ENCODE measurements around the gene PTPRE.

PTPRE gene

GRCh38 chr10:128047991-128048818 lies 141.3 kb downstream of the PTPRE start:
- peak overlapping the region; percentile 2 to 40 for H3K4me3 ChIP-seq (ENCODE audit: low read length in 2 of 2)
- H3K4me1 ChIP-seq (ENCODE audit: control insufficient read depth, insufficient read depth, low read length) = peaks cover 6% of the 10 kb centered on the region
- no peak overlapping the region for H3K27ac ChIP-seq (ENCODE audit: low read length)
- H3K9me3 ChIP-seq (ENCODE audit: control insufficient read depth in 2 of 2, low read length in 2 of 2) = no peaks in the 10 kb centered on the region
- H3K27me3 ChIP-seq (ENCODE audit: control insufficient read depth in 1 of 2, insufficient read depth in 2 of 2, low read length in 2 of 2) = peaks cover 0 to 4% of the 10 kb centered on the region in 2 donors
- H3K36me3 ChIP-seq (ENCODE audit: control insufficient read depth in 2 of 2, insufficient read depth in 2 of 2, low read length in 2 of 2) = no peaks in the 10 kb centered on the region
- peak overlapping the region in 1 of 2 donors; percentile 19 for H3K9ac ChIP-seq (ENCODE audit: low read length in 2 of 2)

- Histone ChIP-seq H3K27ac (ENCODE audit: low read length) (no peak overlapping the region), H3K9ac (ENCODE audit: low read length in 2 of 2) (peak overlapping the region in 1 of 2 donors; percentile 19), H3K9me3 (ENCODE audit: control insufficient read depth in 2 of 2, low read length in 2 of 2) (no peaks in the 10 kb centered on the region), H3K4me1 (ENCODE audit: control insufficient read depth, insufficient read depth, low read length) (peaks cover 6% of the 10 kb centered on the region), H3K36me3 (ENCODE audit: control insufficient read depth in 2 of 2, insufficient read depth in 2 of 2, low read length in 2 of 2) (no peaks in the 10 kb centered on the region), H3K4me3 (ENCODE audit: low read length in 2 of 2) (peak overlapping the region in 1 of 2 donors; percentile 15), H3K27me3 (ENCODE audit: control insufficient read depth in 1 of 2, insufficient read depth in 2 of 2, low read length in 2 of 2) (peaks cover 0 to 4% of the 10 kb centered on the region in 2 donors)
Measured at GRCh38 chr10:128048819-128049210, 141.9 kb downstream of the PTPRE start.

- H3K36me3 ChIP-seq (ENCODE audit: control insufficient read depth in 2 of 2, insufficient read depth in 2 of 2, low read length in 2 of 2) = no peaks in the 10 kb centered on the region
- peak overlapping the region in 1 of 2 donors; percentile 15 for H3K4me3 ChIP-seq (ENCODE audit: low read length in 2 of 2)
- H3K4me1 ChIP-seq (ENCODE audit: control insufficient read depth, insufficient read depth, low read length) = peaks cover 6% of the 10 kb centered on the region
- peaks cover 0 to 4% of the 10 kb centered on the region in 2 donors for H3K27me3 ChIP-seq (ENCODE audit: control insufficient read depth in 1 of 2, insufficient read depth in 2 of 2, low read length in 2 of 2)
- H3K27ac ChIP-seq (ENCODE audit: low read length) = no peak overlapping the region
- peak overlapping the region in 1 of 2 donors; percentile 19 for H3K9ac ChIP-seq (ENCODE audit: low read length in 2 of 2)
- no peaks in the 10 kb centered on the region for H3K9me3 ChIP-seq (ENCODE audit: control insufficient read depth in 2 of 2, low read length in 2 of 2)
Measured at GRCh38 chr10:128049226-128050120, 142.6 kb downstream of the PTPRE start.

- Histone ChIP-seq H3K27me3 (ENCODE audit: control insufficient read depth in 1 of 2, insufficient read depth in 2 of 2, low read length in 2 of 2) (peaks cover 0 to 4% of the 10 kb centered on the region in 2 donors), H3K4me3 (ENCODE audit: low read length in 2 of 2) (no peak overlapping the region), H3K36me3 (ENCODE audit: control insufficient read depth in 2 of 2, insufficient read depth in 2 of 2, low read length in 2 of 2) (no peaks in the 10 kb centered on the region), H3K9ac (ENCODE audit: low read length in 2 of 2) (no peak overlapping the region), H3K4me1 (ENCODE audit: control insufficient read depth, insufficient read depth, low read length) (peaks cover 6% of the 10 kb centered on the region), H3K27ac (ENCODE audit: low read length) (no peak overlapping the region), H3K9me3 (ENCODE audit: control insufficient read depth in 2 of 2, low read length in 2 of 2) (no peaks in the 10 kb centered on the region)
Measured at GRCh38 chr10:128050121-128050516, 143.2 kb downstream of the PTPRE start.

GRCh38 chr10:128050936-128051335 lies 144.0 kb downstream of the PTPRE start:
- H3K4me1 ChIP-seq (ENCODE audit: control insufficient read depth, insufficient read depth, low read length) = peaks cover 3% of the 10 kb centered on the region
- no peaks in the 10 kb centered on the region for H3K36me3 ChIP-seq (ENCODE audit: control insufficient read depth in 2 of 2, insufficient read depth in 2 of 2, low read length in 2 of 2)
- no peaks in the 10 kb centered on the region for H3K9me3 ChIP-seq (ENCODE audit: control insufficient read depth in 2 of 2, low read length in 2 of 2)
- no peak overlapping the region for H3K4me3 ChIP-seq (ENCODE audit: low read length in 2 of 2)
- H3K27ac ChIP-seq (ENCODE audit: low read length) = no peak overlapping the region
- no peak overlapping the region for H3K9ac ChIP-seq (ENCODE audit: low read length in 2 of 2)
- peaks cover 0 to 2% of the 10 kb centered on the region in 2 donors for H3K27me3 ChIP-seq (ENCODE audit: control insufficient read depth in 1 of 2, insufficient read depth in 2 of 2, low read length in 2 of 2)

GRCh38 chr10:128051548-128051947 lies 144.6 kb downstream of the PTPRE start:
- Histone ChIP-seq H3K9me3 (ENCODE audit: control insufficient read depth in 2 of 2, low read length in 2 of 2) (no peaks in the 10 kb centered on the region), H3K4me1 (ENCODE audit: control insufficient read depth, insufficient read depth, low read length) (peaks cover 3% of the 10 kb centered on the region), H3K9ac (ENCODE audit: low read length in 2 of 2) (no peak overlapping the region), H3K27ac (ENCODE audit: low read length) (no peak overlapping the region), H3K27me3 (ENCODE audit: control insufficient read depth in 1 of 2, insufficient read depth in 2 of 2, low read length in 2 of 2) (peaks cover 0 to 2% of the 10 kb centered on the region in 2 donors), H3K4me3 (ENCODE audit: low read length in 2 of 2) (no peak overlapping the region), H3K36me3 (ENCODE audit: control insufficient read depth in 2 of 2, insufficient read depth in 2 of 2, low read length in 2 of 2) (no peaks in the 10 kb centered on the region)

- no peaks in the 10 kb centered on the region for H3K9me3 ChIP-seq (ENCODE audit: control insufficient read depth in 2 of 2, low read length in 2 of 2)
- no peak overlapping the region for H3K9ac ChIP-seq (ENCODE audit: low read length in 2 of 2)
- H3K4me3 ChIP-seq (ENCODE audit: low read length in 2 of 2) = no peak overlapping the region
- H3K4me1 ChIP-seq (ENCODE audit: control insufficient read depth, insufficient read depth, low read length) = peaks cover under 1% of the 10 kb centered on the region
- no peak overlapping the region for H3K27ac ChIP-seq (ENCODE audit: low read length)
- H3K36me3 ChIP-seq (ENCODE audit: control insufficient read depth in 2 of 2, insufficient read depth in 2 of 2, low read length in 2 of 2) = no peaks in the 10 kb centered on the region
- H3K27me3 ChIP-seq (ENCODE audit: control insufficient read depth in 1 of 2, insufficient read depth in 2 of 2, low read length in 2 of 2) = peaks cover 0 to 2% of the 10 kb centered on the region in 2 donors
Measured at GRCh38 chr10:128052696-128053095, 145.8 kb downstream of the PTPRE start.

- Histone ChIP-seq H3K27me3 (ENCODE audit: control insufficient read depth in 1 of 2, insufficient read depth in 2 of 2, low read length in 2 of 2) (peaks cover 0 to 2% of the 10 kb centered on the region in 2 donors), H3K4me1 (ENCODE audit: control insufficient read depth, insufficient read depth, low read length) (no peaks in the 10 kb centered on the region), H3K4me3 (ENCODE audit: low read length in 2 of 2) (no peak overlapping the region), H3K9ac (ENCODE audit: low read length in 2 of 2) (no peak overlapping the region), H3K27ac (ENCODE audit: low read length) (no peak overlapping the region), H3K36me3 (ENCODE audit: control insufficient read depth in 2 of 2, insufficient read depth in 2 of 2, low read length in 2 of 2) (no peaks in the 10 kb centered on the region), H3K9me3 (ENCODE audit: control insufficient read depth in 2 of 2, low read length in 2 of 2) (no peaks in the 10 kb centered on the region)
Measured at GRCh38 chr10:128053356-128053755, 146.5 kb downstream of the PTPRE start.

GRCh38 chr10:128054163-128054970 lies 147.5 kb downstream of the PTPRE start:
- H3K27ac ChIP-seq (ENCODE audit: low read length) = no peak overlapping the region
- H3K36me3 ChIP-seq (ENCODE audit: control insufficient read depth in 2 of 2, insufficient read depth in 2 of 2, low read length in 2 of 2) = no peaks in the 10 kb centered on the region
- H3K4me3 ChIP-seq (ENCODE audit: low read length in 2 of 2) = no peak overlapping the region
- peaks cover 0 to 2% of the 10 kb centered on the region in 2 donors for H3K27me3 ChIP-seq (ENCODE audit: control insufficient read depth in 1 of 2, insufficient read depth in 2 of 2, low read length in 2 of 2)
- H3K9me3 ChIP-seq (ENCODE audit: control insufficient read depth in 2 of 2, low read length in 2 of 2) = no peaks in the 10 kb centered on the region
- no peak overlapping the region for H3K9ac ChIP-seq (ENCODE audit: low read length in 2 of 2)
- no peaks in the 10 kb centered on the region for H3K4me1 ChIP-seq (ENCODE audit: control insufficient read depth, insufficient read depth, low read length)

Data from stomach smooth muscle (tissue), 2 donors.